22Rv1 (cell line): Measurements from ENCODE around the gene EVX1.

Experiments used
- H3K27ac ChIP-seq: fragments of 450-650 bp; 2 replicates; pipeline ENCODE4 v1.5.1; 2017
- ZFX ChIP-seq: fragments of 450-650 bp; IDR thresholded peaks from 2 replicates; pipeline ENCODE4 v1.6.1; 2017; ENCODE audit warnings: antibody characterized with exemption, borderline replicate concordance
- TF ChIP-seq, protein P1 (sequence below): fragments of 450-650 bp; IDR thresholded peaks from 2 replicates; pipeline ENCODE4 v1.5.1; 2017; ENCODE audit warnings: mild to moderate bottlenecking

Gene EVX1

GRCh38 chr7:27221201-27221797 is 21.3 kb upstream of the EVX1 start:
- no peak for TF ChIP-seq ZFX
- TF ChIP-seq, protein P1, sequence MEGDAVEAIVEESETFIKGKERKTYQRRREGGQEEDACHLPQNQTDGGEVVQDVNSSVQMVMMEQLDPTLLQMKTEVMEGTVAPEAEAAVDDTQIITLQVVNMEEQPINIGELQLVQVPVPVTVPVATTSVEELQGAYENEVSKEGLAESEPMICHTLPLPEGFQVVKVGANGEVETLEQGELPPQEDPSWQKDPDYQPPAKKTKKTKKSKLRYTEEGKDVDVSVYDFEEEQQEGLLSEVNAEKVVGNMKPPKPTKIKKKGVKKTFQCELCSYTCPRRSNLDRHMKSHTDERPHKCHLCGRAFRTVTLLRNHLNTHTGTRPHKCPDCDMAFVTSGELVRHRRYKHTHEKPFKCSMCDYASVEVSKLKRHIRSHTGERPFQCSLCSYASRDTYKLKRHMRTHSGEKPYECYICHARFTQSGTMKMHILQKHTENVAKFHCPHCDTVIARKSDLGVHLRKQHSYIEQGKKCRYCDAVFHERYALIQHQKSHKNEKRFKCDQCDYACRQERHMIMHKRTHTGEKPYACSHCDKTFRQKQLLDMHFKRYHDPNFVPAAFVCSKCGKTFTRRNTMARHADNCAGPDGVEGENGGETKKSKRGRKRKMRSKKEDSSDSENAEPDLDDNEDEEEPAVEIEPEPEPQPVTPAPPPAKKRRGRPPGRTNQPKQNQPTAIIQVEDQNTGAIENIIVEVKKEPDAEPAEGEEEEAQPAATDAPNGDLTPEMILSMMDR: no peak
- H3K27ac ChIP-seq: no peak overlapping the region

DNA sequence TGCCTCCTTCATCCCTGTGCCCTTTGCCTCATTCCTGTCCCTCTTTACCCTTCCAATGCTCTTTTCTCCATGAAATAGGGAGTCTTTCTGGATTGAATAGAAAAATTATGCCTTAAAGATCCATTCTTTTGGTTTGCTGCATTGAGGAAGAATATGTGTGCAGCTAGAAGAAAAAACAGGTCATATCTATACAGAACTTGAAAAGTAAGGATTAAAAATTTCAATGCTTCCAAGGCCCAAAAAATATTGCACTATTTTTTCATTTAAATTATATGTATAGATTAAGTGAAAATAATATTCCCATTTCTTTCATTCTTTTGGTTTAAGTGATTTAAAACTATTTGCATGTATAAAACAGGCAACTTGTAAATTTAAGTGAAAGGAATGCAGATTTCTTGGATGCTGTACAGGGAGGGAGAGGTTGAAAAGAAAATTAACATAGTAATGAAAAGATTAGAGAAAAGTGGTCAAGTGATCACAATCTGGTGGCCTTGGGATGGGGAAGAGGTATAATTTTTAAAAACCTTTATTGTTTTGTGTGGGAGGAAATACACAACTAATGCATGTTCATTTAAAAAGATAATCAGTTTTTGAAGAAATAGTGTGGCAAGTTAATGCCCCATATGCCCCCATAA is 18.5 kb upstream of the EVX1 start:
- no peak overlapping the region for H3K27ac ChIP-seq
- no peak for TF ChIP-seq ZFX
- TF ChIP-seq, protein P1: no peak

DNA sequence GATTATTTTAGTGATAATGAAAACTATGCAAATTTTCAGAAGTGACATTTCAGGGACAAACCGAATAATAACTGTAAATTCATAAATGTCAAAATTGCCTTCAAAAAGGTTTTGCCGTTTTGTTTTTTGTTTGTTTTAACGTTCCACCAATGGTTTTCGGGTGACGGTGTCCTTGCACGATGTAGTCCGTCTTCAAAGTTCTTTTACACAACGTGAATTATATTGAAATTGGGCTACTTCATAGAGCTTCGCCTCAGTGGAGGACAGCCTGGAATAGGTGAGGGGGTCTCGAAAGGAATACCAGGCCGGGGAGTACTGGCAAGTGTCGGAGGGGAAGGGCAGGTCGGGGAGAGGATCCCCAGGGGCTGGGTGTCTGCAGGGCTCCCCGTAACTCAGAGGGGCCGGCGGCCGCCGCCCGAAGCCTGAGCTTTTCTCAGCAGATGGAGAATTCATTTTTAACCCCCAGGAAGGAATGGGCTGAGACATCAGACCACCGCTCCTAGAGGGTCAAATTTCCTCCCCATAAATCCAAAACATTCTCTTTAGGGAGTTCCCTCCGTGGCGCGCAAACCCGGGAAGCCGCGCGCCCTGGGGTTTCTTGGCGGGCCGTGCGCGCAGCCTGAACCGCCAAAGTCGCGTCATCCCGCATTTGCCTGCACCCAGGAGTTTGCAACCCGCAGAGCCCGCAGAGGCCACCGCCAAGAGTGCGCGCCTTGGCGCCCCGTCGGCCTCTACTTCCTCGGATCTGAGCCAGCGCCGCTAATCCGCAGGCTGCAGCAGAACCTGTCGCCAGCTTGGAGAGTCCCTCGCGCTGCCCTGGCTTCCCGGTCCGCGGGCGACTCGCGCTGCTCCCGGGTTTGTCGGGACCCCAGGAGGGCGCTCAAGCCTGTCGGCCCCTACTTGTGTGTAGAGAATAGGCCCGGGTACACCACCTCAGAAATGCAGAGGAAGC is 17.3 kb upstream of the EVX1 start:
- TF ChIP-seq, protein P1: no peak
- H3K27ac ChIP-seq: no peak overlapping the region

- H3K27ac ChIP-seq: no peak overlapping the region
- TF ChIP-seq ZFX: no peak
Measured at GRCh38 chr7:27229448-27229847, 13.2 kb upstream of the EVX1 start.

GRCh38 chr7:27235387-27236311 is 7.0 kb upstream of the EVX1 start:
- TF ChIP-seq, protein P1: peak; percentile 86
- no peak for TF ChIP-seq ZFX
- peak overlapping the region; percentile 53 for H3K27ac ChIP-seq

- TF ChIP-seq, protein P1: no peak
- no peak for TF ChIP-seq ZFX
Measured at GRCh38 chr7:27237735-27238334, 4.8 kb upstream of the EVX1 start.

GRCh38 chr7:27238979-27239386 is 3.6 kb upstream of the EVX1 start:
- no peak for TF ChIP-seq ZFX
- TF ChIP-seq, protein P1: no peak
- no peak overlapping the region for H3K27ac ChIP-seq

More at GRCh38 chr7:27237735-27238334, 4.8 kb upstream of the EVX1 start:
- H3K27ac ChIP-seq: peak overlapping the region; percentile 5; the same call in 1 of the 2 replicates
